Mammary epithelial cell (primary cell): ENCODE measurements around the gene SLC38A11.

ENCODE experiments used
- EZH2 ChIP-seq: IDR thresholded peaks from 2 replicates; pipeline ENCODE4 v1.6.1; 2012; ENCODE audit warnings: low read length, inconsistent platforms, borderline replicate concordance
- TF ChIP-seq, protein P1 (sequence below), 2 donors: IDR thresholded peaks in 1 of 2; conservative IDR thresholded peaks in 1 of 2; 2 replicates each; pipeline ENCODE4 v1.5.1; 2011 to 2012; ENCODE audit warnings: inconsistent platforms in 2 of 2, low read length in 2 of 2, mild to moderate bottlenecking in 2 of 2, control low read depth in 1 of 2, low read depth in 1 of 2; ENCODE audit not compliant: insufficient read depth in 1 of 2; ENCODE audit errors: extremely low read depth in 1 of 2

DNA sequence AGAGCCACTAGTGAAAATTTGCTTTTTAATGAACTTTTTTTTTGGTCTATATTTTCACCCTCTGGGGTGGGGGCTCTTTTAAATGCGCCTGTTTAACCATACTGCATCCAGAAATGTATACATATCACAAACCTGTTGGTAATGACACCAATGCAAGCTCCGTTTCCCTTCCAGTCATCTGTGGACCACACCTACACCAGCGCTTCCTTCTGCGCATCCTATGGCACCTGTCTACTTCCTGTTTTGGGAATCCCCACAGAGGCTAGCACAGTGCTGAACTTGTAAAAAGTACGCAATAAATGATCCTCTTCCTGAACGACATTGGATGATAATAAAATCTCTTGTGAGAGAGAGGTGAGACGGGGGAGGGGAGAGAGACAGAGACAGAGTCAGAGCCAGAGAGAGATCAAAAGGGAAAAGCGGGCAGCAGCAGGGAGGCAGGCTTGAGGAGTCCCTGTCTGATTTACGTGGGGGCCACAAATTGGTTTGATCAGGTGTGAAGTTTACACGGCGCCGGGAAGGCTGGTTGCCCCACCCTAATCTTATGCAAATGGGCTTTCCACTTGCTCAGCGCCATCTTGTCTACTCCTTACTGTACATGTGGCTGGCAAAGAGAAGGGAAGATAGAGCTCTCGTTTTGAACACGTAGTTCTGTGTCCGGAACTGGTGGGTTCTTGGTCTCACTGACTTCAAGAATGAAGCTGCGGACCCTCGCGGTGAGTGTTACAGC lies 38.1 kb upstream of the SLC38A11 start:
- TF ChIP-seq, protein P1, sequence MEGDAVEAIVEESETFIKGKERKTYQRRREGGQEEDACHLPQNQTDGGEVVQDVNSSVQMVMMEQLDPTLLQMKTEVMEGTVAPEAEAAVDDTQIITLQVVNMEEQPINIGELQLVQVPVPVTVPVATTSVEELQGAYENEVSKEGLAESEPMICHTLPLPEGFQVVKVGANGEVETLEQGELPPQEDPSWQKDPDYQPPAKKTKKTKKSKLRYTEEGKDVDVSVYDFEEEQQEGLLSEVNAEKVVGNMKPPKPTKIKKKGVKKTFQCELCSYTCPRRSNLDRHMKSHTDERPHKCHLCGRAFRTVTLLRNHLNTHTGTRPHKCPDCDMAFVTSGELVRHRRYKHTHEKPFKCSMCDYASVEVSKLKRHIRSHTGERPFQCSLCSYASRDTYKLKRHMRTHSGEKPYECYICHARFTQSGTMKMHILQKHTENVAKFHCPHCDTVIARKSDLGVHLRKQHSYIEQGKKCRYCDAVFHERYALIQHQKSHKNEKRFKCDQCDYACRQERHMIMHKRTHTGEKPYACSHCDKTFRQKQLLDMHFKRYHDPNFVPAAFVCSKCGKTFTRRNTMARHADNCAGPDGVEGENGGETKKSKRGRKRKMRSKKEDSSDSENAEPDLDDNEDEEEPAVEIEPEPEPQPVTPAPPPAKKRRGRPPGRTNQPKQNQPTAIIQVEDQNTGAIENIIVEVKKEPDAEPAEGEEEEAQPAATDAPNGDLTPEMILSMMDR (conservative IDR thresholded peaks at IDR 0.05 in 1 of 2, IDR thresholded peaks at IDR 0.05 in 1 of 2; ENCODE audit: extremely low read depth in 1 of 2, insufficient read depth in 1 of 2, low read depth in 1 of 2, low read length in 2 of 2) = no peak
- TF ChIP-seq EZH2 = no peak
